SK-N-SH treated with all-trans-retinoic acid at 6 μM for 48 hours (cell line): Measurements from ENCODE around the gene PHKA2.

Experiments used
- ATAC-seq: fragments of 200-7000 bp; cut with Tn5 transposase; 3 replicates; pipeline ENCODE4 v1.9.1; 2020; ENCODE audit warnings: mild to moderate bottlenecking, moderate library complexity
- ARNTL ChIP-seq: fragments of 450-650 bp; formaldehyde crosslinking; IDR thresholded peaks from 2 replicates; pipeline ENCODE4 v1.5.0; 2020; ENCODE audit warnings: low read depth, mild to moderate bottlenecking, moderate library complexity, borderline replicate concordance
- BACH2 ChIP-seq: fragments of 250-450 bp; sonication (Bioruptor Pico); IDR thresholded peaks from 2 replicates; pipeline ENCODE4 v1.9.0; 2021; ENCODE audit warnings: mild to moderate bottlenecking, borderline replicate concordance
- CSDC2 ChIP-seq: fragments of 250-450 bp; sonication (Bioruptor Pico); IDR thresholded peaks from 2 replicates; pipeline ENCODE4 v1.5.0; 2020; ENCODE audit warnings: mild to moderate bottlenecking, moderate library complexity
- ESRRG ChIP-seq: fragments of 250-450 bp; sonication (Bioruptor Pico); IDR thresholded peaks from 2 replicates; pipeline ENCODE4 v1.6.1; 2021; ENCODE audit warnings: mild to moderate bottlenecking
- GLIS3 ChIP-seq: fragments of 250-450 bp; sonication (Bioruptor Pico); IDR thresholded peaks from 2 replicates; pipeline ENCODE4 v1.5.0; 2020; ENCODE audit warnings: mild to moderate bottlenecking, moderate library complexity
- ISL1 ChIP-seq: fragments of 250-450 bp; sonication (Bioruptor Pico); IDR thresholded peaks from 2 replicates; pipeline ENCODE4 v2.1.2; 2022; ENCODE audit warnings: mild to moderate bottlenecking, moderate library complexity
- OSR1 ChIP-seq: fragments of 250-450 bp; sonication (Bioruptor Pico); IDR thresholded peaks from 2 replicates; pipeline ENCODE4 v1.8.0; 2022; ENCODE audit warnings: moderate library complexity, mild to moderate bottlenecking, inconsistent platforms
- PATZ1 ChIP-seq: fragments of 250-450 bp; sonication (Bioruptor Pico); IDR thresholded peaks from 2 replicates; pipeline ENCODE4 v1.8.0; 2020; ENCODE audit warnings: mild to moderate bottlenecking, moderate library complexity, borderline replicate concordance
- PPARA ChIP-seq: fragments of 250-450 bp; sonication (Bioruptor Pico); IDR thresholded peaks from 2 replicates; pipeline ENCODE4 v1.5.0; 2020; ENCODE audit warnings: mild to moderate bottlenecking, borderline replicate concordance
- RARB ChIP-seq: fragments of 250-450 bp; sonication (Bioruptor Pico); IDR thresholded peaks from 2 replicates; pipeline ENCODE4 v1.8.0; 2021; ENCODE audit warnings: mild to moderate bottlenecking, moderate library complexity
- SNAI2 ChIP-seq: fragments of 250-450 bp; sonication (Bioruptor Pico); IDR thresholded peaks from 2 replicates; pipeline ENCODE4 v1.5.0; 2020; ENCODE audit warnings: mild to moderate bottlenecking, moderate library complexity
- TCF4 ChIP-seq: fragments of 250-450 bp; sonication (Bioruptor Pico); IDR thresholded peaks from 2 replicates; pipeline ENCODE4 v1.8.0; 2021; ENCODE audit warnings: mild to moderate bottlenecking, moderate library complexity, borderline replicate concordance
- TSHZ2 ChIP-seq: fragments of 250-450 bp; sonication (Bioruptor Pico); IDR thresholded peaks from 2 replicates; pipeline ENCODE4 v1.5.0; 2020; ENCODE audit warnings: mild to moderate bottlenecking, moderate library complexity
- ZC3H10 ChIP-seq: fragments of 250-450 bp; sonication (Bioruptor Pico); IDR thresholded peaks from 2 replicates; pipeline ENCODE4 v1.5.1; 2021; ENCODE audit warnings: mild to moderate bottlenecking, moderate library complexity
- ZFP3 ChIP-seq: fragments of 250-450 bp; sonication (Bioruptor Pico); IDR thresholded peaks from 2 replicates; pipeline ENCODE4 v1.5.0; 2020; ENCODE audit warnings: mild to moderate bottlenecking, moderate library complexity
- ZFP30 ChIP-seq: fragments of 450-650 bp; formaldehyde crosslinking; IDR thresholded peaks from 2 replicates; pipeline ENCODE4 v1.5.0; 2022; ENCODE audit warnings: mild to moderate bottlenecking, moderate library complexity
- ZNF565 ChIP-seq: fragments of 450-650 bp; formaldehyde crosslinking; conservative IDR thresholded peaks from 2 replicates; pipeline ENCODE4 v1.5.0; 2020; ENCODE audit warnings: low read depth, mild to moderate bottlenecking, moderate library complexity
- ZNF70 ChIP-seq: fragments of 450-650 bp; formaldehyde crosslinking; IDR thresholded peaks from 2 replicates; pipeline ENCODE4 v1.5.0; 2020; ENCODE audit warnings: mild to moderate bottlenecking, moderate library complexity
- ZNF8 ChIP-seq: fragments of 450-650 bp; formaldehyde crosslinking; IDR thresholded peaks from 2 replicates; pipeline ENCODE4 v1.5.0; 2020; ENCODE audit warnings: mild to moderate bottlenecking, moderate library complexity
- TF ChIP-seq, protein P1 (sequence below): fragments of 250-450 bp; sonication (Bioruptor Pico); IDR thresholded peaks from 2 replicates; pipeline ENCODE4 v1.8.0; 2021; ENCODE audit warnings: low read depth, mild to moderate bottlenecking, moderate library complexity, borderline replicate concordance
- TF ChIP-seq, protein P2 (sequence below): fragments of 250-450 bp; sonication (Bioruptor Pico); IDR thresholded peaks from 2 replicates; pipeline ENCODE4 v1.5.1; 2021; ENCODE audit warnings: mild to moderate bottlenecking, moderate library complexity

The PHKA2 gene

GRCh38 chrX:19007868-19008267 lies 24.0 kb upstream of the PHKA2 start:
- no peak for ATAC-seq
- TF ChIP-seq ESRRG (CRISPR knock-in tag), result no peak
- TF ChIP-seq, protein P1, sequence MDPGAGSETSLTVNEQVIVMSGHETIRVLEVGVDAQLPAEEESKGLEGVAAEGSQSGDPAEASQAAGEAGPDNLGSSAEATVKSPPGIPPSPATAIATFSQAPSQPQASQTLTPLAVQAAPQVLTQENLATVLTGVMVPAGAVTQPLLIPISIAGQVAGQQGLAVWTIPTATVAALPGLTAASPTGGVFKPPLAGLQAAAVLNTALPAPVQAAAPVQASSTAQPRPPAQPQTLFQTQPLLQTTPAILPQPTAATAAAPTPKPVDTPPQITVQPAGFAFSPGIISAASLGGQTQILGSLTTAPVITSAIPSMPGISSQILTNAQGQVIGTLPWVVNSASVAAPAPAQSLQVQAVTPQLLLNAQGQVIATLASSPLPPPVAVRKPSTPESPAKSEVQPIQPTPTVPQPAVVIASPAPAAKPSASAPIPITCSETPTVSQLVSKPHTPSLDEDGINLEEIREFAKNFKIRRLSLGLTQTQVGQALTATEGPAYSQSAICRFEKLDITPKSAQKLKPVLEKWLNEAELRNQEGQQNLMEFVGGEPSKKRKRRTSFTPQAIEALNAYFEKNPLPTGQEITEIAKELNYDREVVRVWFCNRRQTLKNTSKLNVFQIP (CRISPR knock-in tag), result no peak
- TF ChIP-seq SNAI2 (CRISPR knock-in tag), result no peak
- TF ChIP-seq, protein P2, sequence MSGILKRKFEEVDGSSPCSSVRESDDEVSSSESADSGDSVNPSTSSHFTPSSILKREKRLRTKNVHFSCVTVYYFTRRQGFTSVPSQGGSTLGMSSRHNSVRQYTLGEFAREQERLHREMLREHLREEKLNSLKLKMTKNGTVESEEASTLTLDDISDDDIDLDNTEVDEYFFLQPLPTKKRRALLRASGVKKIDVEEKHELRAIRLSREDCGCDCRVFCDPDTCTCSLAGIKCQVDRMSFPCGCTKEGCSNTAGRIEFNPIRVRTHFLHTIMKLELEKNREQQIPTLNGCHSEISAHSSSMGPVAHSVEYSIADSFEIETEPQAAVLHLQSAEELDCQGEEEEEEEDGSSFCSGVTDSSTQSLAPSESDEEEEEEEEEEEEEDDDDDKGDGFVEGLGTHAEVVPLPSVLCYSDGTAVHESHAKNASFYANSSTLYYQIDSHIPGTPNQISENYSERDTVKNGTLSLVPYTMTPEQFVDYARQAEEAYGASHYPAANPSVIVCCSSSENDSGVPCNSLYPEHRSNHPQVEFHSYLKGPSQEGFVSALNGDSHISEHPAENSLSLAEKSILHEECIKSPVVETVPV (CRISPR knock-in tag), result no peak
- TF ChIP-seq ARNTL, result no peak
- no peak for TF ChIP-seq ZNF565 (CRISPR knock-in tag)
- no peak for TF ChIP-seq TSHZ2 (CRISPR knock-in tag)
- TF ChIP-seq OSR1, result no peak

DNA sequence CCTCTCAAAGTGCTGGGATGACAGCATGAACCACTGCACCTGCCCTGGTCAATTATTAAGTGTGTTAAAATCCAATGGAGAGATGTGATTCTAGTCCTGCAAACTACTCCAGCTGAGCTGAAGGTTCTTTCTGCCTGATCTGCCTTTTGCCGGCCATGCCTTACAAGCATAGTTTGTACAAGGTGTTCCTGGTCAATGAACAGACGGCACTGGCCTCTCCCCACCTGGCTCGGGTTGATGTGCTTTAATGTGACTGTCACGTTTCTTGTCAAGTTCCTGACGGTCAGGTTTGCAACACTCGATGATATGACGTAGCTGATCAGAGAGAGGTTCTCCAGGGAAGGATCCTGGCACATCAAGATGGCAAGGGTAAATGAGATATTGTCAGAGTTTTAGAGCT lies 23.1 kb upstream of the PHKA2 start:
- no peak for ATAC-seq
- TF ChIP-seq RARB (CRISPR knock-in tag) (no peak), ZNF70 (CRISPR knock-in tag) (no peak), SNAI2 (CRISPR knock-in tag) (no peak), ZC3H10 (CRISPR knock-in tag) (no peak), PATZ1 (CRISPR knock-in tag) (no peak), ZFP3 (no peak), GLIS3 (CRISPR knock-in tag) (no peak), ZNF8 (CRISPR knock-in tag) (no peak), PPARA (no peak), TCF4 (CRISPR knock-in tag) (no peak), ZFP30 (CRISPR knock-in tag) (no peak), BACH2 (no peak), ESRRG (CRISPR knock-in tag) (no peak), TSHZ2 (CRISPR knock-in tag) (no peak), ISL1 (CRISPR knock-in tag) (no peak), CSDC2 (no peak)
- TF ChIP-seq, protein P1 (CRISPR knock-in tag), result no peak
- TF ChIP-seq, protein P2 (CRISPR knock-in tag), result no peak
- TF ChIP-seq, all 23 proteins: peak for 0
